ENCODE measurements around the gene GXYLT2.

GXYLT2 gene

GRCh38 chr3:73004316-73004715 lies 116.5 kb downstream of the GXYLT2 start:
- peaks cover 0 to 36% of the 10 kb centered on the region in 2 donors for H3K36me3 ChIP-seq (ENCODE audit: control insufficient read depth in 1 of 2, insufficient read depth in 2 of 2, low read length in 2 of 2)
- H3K4me1 ChIP-seq (ENCODE audit: control insufficient read depth in 1 of 2, insufficient read depth in 2 of 2, low read length in 2 of 2) = peaks cover 13 to 31% of the 10 kb centered on the region in 2 donors
- H3K27ac ChIP-seq (ENCODE audit: low read depth, low read length) = no peak overlapping the region
- no peak overlapping the region for H3K9ac ChIP-seq (ENCODE audit: low read depth in 1 of 2, low read length in 2 of 2)
- H3K4me3 ChIP-seq (ENCODE audit: low read depth in 1 of 2, low read length in 2 of 2) = no peak overlapping the region
- no peaks in the 10 kb centered on the region for H3K9me3 ChIP-seq (ENCODE audit: control insufficient read depth in 1 of 2, low read length in 2 of 2)
- H3K27me3 ChIP-seq (ENCODE audit: control insufficient read depth in 1 of 2, insufficient read depth in 2 of 2, low read length in 2 of 2) = no peaks in the 10 kb centered on the region

GRCh38 chr3:73007992-73008712 lies 120.3 kb downstream of the GXYLT2 start:
- peaks cover 0 to 24% of the 10 kb centered on the region in 2 donors for H3K36me3 ChIP-seq (ENCODE audit: control insufficient read depth in 1 of 2, insufficient read depth in 2 of 2, low read length in 2 of 2)
- H3K4me1 ChIP-seq (ENCODE audit: control insufficient read depth in 1 of 2, insufficient read depth in 2 of 2, low read length in 2 of 2) = peaks cover 0 to 5% of the 10 kb centered on the region in 2 donors
- no peak overlapping the region for H3K9ac ChIP-seq (ENCODE audit: low read depth in 1 of 2, low read length in 2 of 2)
- H3K27me3 ChIP-seq (ENCODE audit: control insufficient read depth in 1 of 2, insufficient read depth in 2 of 2, low read length in 2 of 2) = no peaks in the 10 kb centered on the region
- no peaks in the 10 kb centered on the region for H3K9me3 ChIP-seq (ENCODE audit: control insufficient read depth in 1 of 2, low read length in 2 of 2)
- H3K4me3 ChIP-seq (ENCODE audit: low read depth in 1 of 2, low read length in 2 of 2) = no peak overlapping the region
- no peak overlapping the region for H3K27ac ChIP-seq (ENCODE audit: low read depth, low read length)

- peaks cover 0 to 5% of the 10 kb centered on the region in 2 donors for H3K4me1 ChIP-seq (ENCODE audit: control insufficient read depth in 1 of 2, insufficient read depth in 2 of 2, low read length in 2 of 2)
- H3K36me3 ChIP-seq (ENCODE audit: control insufficient read depth in 1 of 2, insufficient read depth in 2 of 2, low read length in 2 of 2) = peaks cover 0 to 24% of the 10 kb centered on the region in 2 donors
- H3K9me3 ChIP-seq (ENCODE audit: control insufficient read depth in 1 of 2, low read length in 2 of 2) = no peaks in the 10 kb centered on the region
- no peak overlapping the region for H3K4me3 ChIP-seq (ENCODE audit: low read depth in 1 of 2, low read length in 2 of 2)
- no peak overlapping the region for H3K9ac ChIP-seq (ENCODE audit: low read depth in 1 of 2, low read length in 2 of 2)
- no peaks in the 10 kb centered on the region for H3K27me3 ChIP-seq (ENCODE audit: control insufficient read depth in 1 of 2, insufficient read depth in 2 of 2, low read length in 2 of 2)
- no peak overlapping the region for H3K27ac ChIP-seq (ENCODE audit: low read depth, low read length)
Measured at GRCh38 chr3:73009008-73009407, 121.2 kb downstream of the GXYLT2 start.

GRCh38 chr3:73009750-73010149 lies 121.9 kb downstream of the GXYLT2 start:
- H3K4me3 ChIP-seq (ENCODE audit: low read depth in 1 of 2, low read length in 2 of 2) = no peak overlapping the region
- no peak overlapping the region for H3K9ac ChIP-seq (ENCODE audit: low read depth in 1 of 2, low read length in 2 of 2)
- no peaks in the 10 kb centered on the region for H3K9me3 ChIP-seq (ENCODE audit: control insufficient read depth in 1 of 2, low read length in 2 of 2)
- H3K4me1 ChIP-seq (ENCODE audit: control insufficient read depth in 1 of 2, insufficient read depth in 2 of 2, low read length in 2 of 2) = peaks cover 0 to 5% of the 10 kb centered on the region in 2 donors
- H3K36me3 ChIP-seq (ENCODE audit: control insufficient read depth in 1 of 2, insufficient read depth in 2 of 2, low read length in 2 of 2) = peaks cover 0 to 26% of the 10 kb centered on the region in 2 donors
- no peak overlapping the region for H3K27ac ChIP-seq (ENCODE audit: low read depth, low read length)
- H3K27me3 ChIP-seq (ENCODE audit: control insufficient read depth in 1 of 2, insufficient read depth in 2 of 2, low read length in 2 of 2) = no peaks in the 10 kb centered on the region

- Histone ChIP-seq H3K4me1 (ENCODE audit: control insufficient read depth in 1 of 2, insufficient read depth in 2 of 2, low read length in 2 of 2) (peaks cover 0 to 5% of the 10 kb centered on the region in 2 donors), H3K4me3 (ENCODE audit: low read depth in 1 of 2, low read length in 2 of 2) (no peak overlapping the region), H3K27me3 (ENCODE audit: control insufficient read depth in 1 of 2, insufficient read depth in 2 of 2, low read length in 2 of 2) (no peaks in the 10 kb centered on the region), H3K9me3 (ENCODE audit: control insufficient read depth in 1 of 2, low read length in 2 of 2) (no peaks in the 10 kb centered on the region), H3K36me3 (ENCODE audit: control insufficient read depth in 1 of 2, insufficient read depth in 2 of 2, low read length in 2 of 2) (peaks cover 0 to 29% of the 10 kb centered on the region in 2 donors), H3K9ac (ENCODE audit: low read depth in 1 of 2, low read length in 2 of 2) (no peak overlapping the region), H3K27ac (ENCODE audit: low read depth, low read length) (no peak overlapping the region)
Measured at GRCh38 chr3:73010158-73010557, 122.3 kb downstream of the GXYLT2 start.

GRCh38 chr3:73018298-73018697 lies 130.5 kb downstream of the GXYLT2 start:
- no peak overlapping the region for H3K27ac ChIP-seq (ENCODE audit: low read depth, low read length)
- H3K9me3 ChIP-seq (ENCODE audit: control insufficient read depth in 1 of 2, low read length in 2 of 2) = no peaks in the 10 kb centered on the region
- H3K4me1 ChIP-seq (ENCODE audit: control insufficient read depth in 1 of 2, insufficient read depth in 2 of 2, low read length in 2 of 2) = peaks cover 0 to 10% of the 10 kb centered on the region in 2 donors
- no peak overlapping the region for H3K9ac ChIP-seq (ENCODE audit: low read depth in 1 of 2, low read length in 2 of 2)
- no peak overlapping the region for H3K4me3 ChIP-seq (ENCODE audit: low read depth in 1 of 2, low read length in 2 of 2)
- H3K36me3 ChIP-seq (ENCODE audit: control insufficient read depth in 1 of 2, insufficient read depth in 2 of 2, low read length in 2 of 2) = peaks cover 0 to 4% of the 10 kb centered on the region in 2 donors
- no peaks in the 10 kb centered on the region for H3K27me3 ChIP-seq (ENCODE audit: control insufficient read depth in 1 of 2, insufficient read depth in 2 of 2, low read length in 2 of 2)

- H3K4me1 ChIP-seq (ENCODE audit: control insufficient read depth in 1 of 2, insufficient read depth in 2 of 2, low read length in 2 of 2) = peaks cover 0 to 10% of the 10 kb centered on the region in 2 donors
- no peak overlapping the region for H3K9ac ChIP-seq (ENCODE audit: low read depth in 1 of 2, low read length in 2 of 2)
- no peaks in the 10 kb centered on the region for H3K27me3 ChIP-seq (ENCODE audit: control insufficient read depth in 1 of 2, insufficient read depth in 2 of 2, low read length in 2 of 2)
- no peak overlapping the region for H3K4me3 ChIP-seq (ENCODE audit: low read depth in 1 of 2, low read length in 2 of 2)
- H3K36me3 ChIP-seq (ENCODE audit: control insufficient read depth in 1 of 2, insufficient read depth in 2 of 2, low read length in 2 of 2) = peaks cover 0 to 4% of the 10 kb centered on the region in 2 donors
- H3K27ac ChIP-seq (ENCODE audit: low read depth, low read length) = no peak overlapping the region
- H3K9me3 ChIP-seq (ENCODE audit: control insufficient read depth in 1 of 2, low read length in 2 of 2) = no peaks in the 10 kb centered on the region
Measured at GRCh38 chr3:73018790-73019441, 131.1 kb downstream of the GXYLT2 start.

- Histone ChIP-seq H3K4me1 (ENCODE audit: control insufficient read depth in 1 of 2, insufficient read depth in 2 of 2, low read length in 2 of 2) (peaks cover 9 to 10% of the 10 kb centered on the region in 2 donors), H3K9ac (ENCODE audit: low read depth in 1 of 2, low read length in 2 of 2) (no peak overlapping the region), H3K4me3 (ENCODE audit: low read depth in 1 of 2, low read length in 2 of 2) (no peak overlapping the region), H3K27me3 (ENCODE audit: control insufficient read depth in 1 of 2, insufficient read depth in 2 of 2, low read length in 2 of 2) (no peaks in the 10 kb centered on the region), H3K36me3 (ENCODE audit: control insufficient read depth in 1 of 2, insufficient read depth in 2 of 2, low read length in 2 of 2) (no peaks in the 10 kb centered on the region), H3K9me3 (ENCODE audit: control insufficient read depth in 1 of 2, low read length in 2 of 2) (no peaks in the 10 kb centered on the region), H3K27ac (ENCODE audit: low read depth, low read length) (no peak overlapping the region)
Measured at GRCh38 chr3:73021301-73021835, 133.5 kb downstream of the GXYLT2 start.

GRCh38 chr3:73024836-73025235 lies 137.0 kb downstream of the GXYLT2 start:
- H3K4me1 ChIP-seq (ENCODE audit: control insufficient read depth in 1 of 2, insufficient read depth in 2 of 2, low read length in 2 of 2) = peaks cover 12 to 14% of the 10 kb centered on the region in 2 donors
- H3K9ac ChIP-seq (ENCODE audit: low read depth in 1 of 2, low read length in 2 of 2) = no peak overlapping the region

GRCh38 chr3:73026111-73026759 lies 138.4 kb downstream of the GXYLT2 start:
- Histone ChIP-seq H3K9me3 (ENCODE audit: control insufficient read depth in 1 of 2, low read length in 2 of 2) (no peaks in the 10 kb centered on the region), H3K27ac (ENCODE audit: low read depth, low read length) (no peak overlapping the region), H3K4me1 (ENCODE audit: control insufficient read depth in 1 of 2, insufficient read depth in 2 of 2, low read length in 2 of 2) (peaks cover 12 to 14% of the 10 kb centered on the region in 2 donors), H3K4me3 (ENCODE audit: low read depth in 1 of 2, low read length in 2 of 2) (no peak overlapping the region), H3K9ac (ENCODE audit: low read depth in 1 of 2, low read length in 2 of 2) (no peak overlapping the region), H3K27me3 (ENCODE audit: control insufficient read depth in 1 of 2, insufficient read depth in 2 of 2, low read length in 2 of 2) (no peaks in the 10 kb centered on the region), H3K36me3 (ENCODE audit: control insufficient read depth in 1 of 2, insufficient read depth in 2 of 2, low read length in 2 of 2) (no peaks in the 10 kb centered on the region)

More at GRCh38 chr3:73024836-73025235, 137.0 kb downstream of the GXYLT2 start:
- no peak overlapping the region for H3K27ac ChIP-seq (ENCODE audit: low read depth, low read length)
- H3K4me3 ChIP-seq (ENCODE audit: low read depth in 1 of 2, low read length in 2 of 2) = no peak overlapping the region
- H3K36me3 ChIP-seq (ENCODE audit: control insufficient read depth in 1 of 2, insufficient read depth in 2 of 2, low read length in 2 of 2) = no peaks in the 10 kb centered on the region
- no peaks in the 10 kb centered on the region for H3K27me3 ChIP-seq (ENCODE audit: control insufficient read depth in 1 of 2, insufficient read depth in 2 of 2, low read length in 2 of 2)
- no peaks in the 10 kb centered on the region for H3K9me3 ChIP-seq (ENCODE audit: control insufficient read depth in 1 of 2, low read length in 2 of 2)
